ENCODE measurements around the gene DNAH6. TPM values are rescaled to one million over a fixed set of nuclear protein-coding genes. Genes with fewer than 3 reads are reported as not detected.
"Not testable (repeated sequence)": the region's sequence is repeated elsewhere in the genome, so short reads cannot be mapped to it uniquely, and the experiment has no call there.

The DNAH6 gene
- total RNA-seq, 1 donor from 2014 or later: 0.46 TPM

GRCh38 chr2:84497285-84497684, 19.0 kb upstream of the DNAH6 start:
- DNase-seq (ENCODE audit: low spot score): no peak

- no peak for DNase-seq (ENCODE audit: low spot score)
These were observed 18.0 kb upstream of the DNAH6 start for GRCh38 chr2:84498150-84498799.

DNA sequence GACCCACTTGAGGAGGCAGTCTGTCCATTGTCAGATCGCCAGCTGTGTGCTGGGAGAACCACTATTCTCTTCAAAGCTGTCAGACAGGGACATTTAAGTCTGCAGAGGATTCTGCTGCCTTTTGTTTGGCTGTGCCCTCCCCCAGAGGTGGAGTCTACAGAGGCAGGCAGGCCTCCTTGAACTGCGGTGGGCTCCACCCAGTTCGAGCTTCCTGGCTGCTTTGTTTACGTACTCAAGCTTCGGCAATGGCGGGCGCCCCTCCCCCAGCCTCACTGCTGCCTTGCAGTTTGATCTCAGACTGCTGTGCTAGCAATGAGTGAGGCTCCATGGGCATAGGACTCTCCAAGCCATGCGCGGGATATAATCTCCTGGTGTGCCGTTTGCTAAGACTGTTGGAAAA, 5.3 kb upstream of the DNAH6 start:
- not testable (repeated sequence) for DNase-seq (ENCODE audit: low spot score)

GRCh38 chr2:84515788-84516187, 510 bp upstream of the DNAH6 start:
- no peak for DNase-seq (ENCODE audit: low spot score)

- no peak for DNase-seq (ENCODE audit: low spot score)
These were observed 3.1 kb downstream of the DNAH6 start for GRCh38 chr2:84519332-84519957.

- no peak for DNase-seq (ENCODE audit: low spot score)
These were observed 10.3 kb downstream of the DNAH6 start for GRCh38 chr2:84526562-84526961.

GRCh38 chr2:84527137-84528129, 11.1 kb downstream of the DNAH6 start:
- DNase-seq (ENCODE audit: low spot score): no peak

GRCh38 chr2:84532291-84532690, 16.0 kb downstream of the DNAH6 start:
- no peak for DNase-seq (ENCODE audit: low spot score)

DNA sequence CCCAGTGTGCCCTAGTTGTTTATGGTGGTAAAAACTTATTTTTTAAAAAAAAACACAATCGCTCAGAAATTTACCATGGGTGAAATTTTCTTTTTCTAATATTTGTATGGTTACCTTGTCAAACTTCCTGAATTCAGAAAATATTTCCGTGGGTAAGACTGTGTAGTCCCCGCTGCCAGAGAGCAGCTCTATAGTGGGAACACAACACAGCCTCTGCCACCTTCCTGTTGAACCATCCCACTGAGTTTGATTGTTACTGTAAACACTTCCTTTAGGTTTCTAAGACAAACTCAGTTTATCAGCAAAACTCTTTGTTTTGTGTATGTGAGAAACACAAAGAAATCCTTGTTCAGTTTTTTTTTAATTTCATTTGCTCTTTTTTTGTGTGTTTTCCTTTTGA, 17.9 kb downstream of the DNAH6 start:
- DNase-seq (ENCODE audit: low spot score): no peak

DNA sequence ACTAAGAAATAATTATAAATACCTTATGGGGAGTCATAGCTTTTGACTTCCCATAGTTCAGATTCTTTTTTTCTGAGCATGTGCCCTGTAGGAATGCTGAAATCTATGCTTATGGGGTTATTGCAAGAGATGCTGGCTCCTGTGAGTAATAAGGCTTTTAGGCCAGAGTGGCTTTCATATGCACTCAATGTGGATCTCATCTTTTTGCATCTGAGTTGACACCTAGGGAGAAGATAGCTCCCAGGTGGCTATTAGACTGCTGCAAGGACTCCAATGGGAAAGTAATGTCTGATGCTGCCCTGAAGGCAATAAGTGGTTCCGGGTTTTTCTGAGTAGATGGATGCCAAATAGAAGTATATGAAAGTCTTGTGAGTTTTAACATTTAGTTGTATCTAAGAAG, 21.0 kb downstream of the DNAH6 start:
- no peak for DNase-seq (ENCODE audit: low spot score)

- DNase-seq (ENCODE audit: low spot score): no peak
These were observed 23.4 kb downstream of the DNAH6 start for GRCh38 chr2:84539729-84540128.

- DNase-seq (ENCODE audit: low spot score): no peak
These were observed 28.7 kb downstream of the DNAH6 start for GRCh38 chr2:84545005-84545404.

- DNase-seq (ENCODE audit: low spot score): no peak
These were observed 30.3 kb downstream of the DNAH6 start for GRCh38 chr2:84546551-84546950.

DNA sequence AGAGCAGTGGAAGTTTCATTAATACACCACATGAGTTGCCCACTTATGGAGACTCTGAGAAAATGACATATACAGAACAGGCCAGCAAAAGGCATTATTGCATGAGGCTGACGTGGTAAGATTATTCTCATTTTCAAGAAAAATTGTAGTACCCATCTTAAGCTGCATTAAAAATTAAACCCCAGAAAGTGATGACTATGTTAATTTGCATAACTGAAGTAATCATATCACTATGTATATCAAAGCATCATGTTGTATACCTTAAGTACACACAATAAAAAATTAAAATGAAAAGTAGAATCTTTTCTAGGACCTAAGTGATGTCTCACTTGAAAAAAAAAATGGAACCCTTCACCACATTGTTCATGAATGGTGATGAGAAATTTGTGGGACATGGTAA, 32.0 kb downstream of the DNAH6 start:
- DNase-seq (ENCODE audit: low spot score): no peak

DNA sequence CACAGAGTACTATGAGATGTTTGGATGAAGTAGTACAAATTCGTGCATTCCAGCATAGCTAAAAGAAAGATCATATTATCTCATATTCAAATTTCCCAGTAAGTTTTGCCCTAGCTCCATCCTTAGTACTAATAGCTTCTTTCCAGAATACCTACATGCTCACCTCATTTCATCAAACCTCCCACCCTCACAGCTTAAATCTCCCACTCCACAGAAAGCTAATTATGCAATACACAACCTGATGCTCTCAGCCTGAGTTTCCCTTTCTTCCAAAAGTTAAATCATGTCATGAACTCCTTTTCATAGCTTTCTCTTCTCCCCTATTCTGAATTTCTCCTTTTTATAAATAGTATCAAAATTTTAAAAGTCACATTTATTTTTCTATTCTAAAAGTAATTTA, 34.6 kb downstream of the DNAH6 start:
- DNase-seq (ENCODE audit: low spot score): no peak

GRCh38 chr2:84551526-84551925, 35.2 kb downstream of the DNAH6 start:
- not testable (repeated sequence) for DNase-seq (ENCODE audit: low spot score)

DNA sequence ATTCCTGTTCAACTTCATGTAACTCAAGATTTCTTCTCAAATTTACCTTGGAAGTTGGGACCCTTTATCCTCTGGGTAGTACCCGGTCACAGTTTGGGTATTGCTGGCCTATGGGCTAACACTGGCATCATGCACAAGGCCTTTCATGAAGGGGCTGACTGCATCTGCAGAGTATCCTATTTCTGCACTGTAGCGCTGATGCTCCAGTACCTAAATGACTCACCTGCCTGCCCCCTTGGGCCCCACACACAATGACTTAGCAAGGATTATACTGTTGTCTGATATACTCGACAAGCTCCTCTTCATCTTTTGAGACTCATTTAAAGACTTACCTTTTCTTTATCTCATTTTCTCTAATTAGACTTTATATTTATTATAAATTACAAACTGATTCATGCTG, 39.9 kb downstream of the DNAH6 start:
- DNase-seq (ENCODE audit: low spot score): no peak

- no peak for DNase-seq (ENCODE audit: low spot score)
These were observed 43.5 kb downstream of the DNAH6 start for GRCh38 chr2:84559838-84560237.

- DNase-seq (ENCODE audit: low spot score): no peak
These were observed 63.4 kb downstream of the DNAH6 start for GRCh38 chr2:84579661-84580060.

- DNase-seq (ENCODE audit: low spot score): no peak
These were observed 87.6 kb downstream of the DNAH6 start for GRCh38 chr2:84603911-84604310.

DNA sequence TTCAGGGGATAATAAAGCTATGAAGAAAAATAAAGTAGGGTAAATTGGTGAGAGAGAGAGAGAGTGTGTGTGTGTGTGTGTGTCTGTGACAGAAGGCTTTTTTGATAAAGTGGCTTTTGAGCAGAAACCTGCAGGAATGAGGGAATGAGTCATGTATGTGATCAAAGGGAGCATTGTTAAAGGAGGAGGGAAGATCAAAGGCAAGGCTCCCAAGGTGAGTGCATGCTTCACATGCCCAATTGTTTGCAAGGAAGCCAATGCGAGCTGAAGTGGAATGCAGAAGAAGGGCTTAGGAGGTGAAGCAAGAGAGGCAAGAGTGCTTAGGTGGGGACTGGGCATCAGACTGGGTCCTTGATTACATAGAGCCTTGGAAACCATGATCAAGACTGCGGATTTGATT, 96.8 kb downstream of the DNAH6 start:
- DNase-seq (ENCODE audit: low spot score): peak; percentile 28

GRCh38 chr2:84619794-84620371, 103.6 kb downstream of the DNAH6 start:
- no peak for DNase-seq (ENCODE audit: low spot score)

All from mucosa of gallbladder (tissue), 1 donor.